H9 (cell line): Measurements from ENCODE around the gene CDK10. TPM values are rescaled to one million over a fixed set of nuclear protein-coding genes. Genes with fewer than 3 reads are reported as not detected.

ENCODE experiments used
- DNase-seq: peaks from one replicate; pipeline ENCODE4 v3.0.0-alpha.2; 2017
- H2AFZ ChIP-seq: one replicate; pipeline ENCODE4 v1.6.1; 2013; ENCODE audit warnings: mild to moderate bottlenecking, low read length, control low read depth, moderate library complexity
- H2AK5ac ChIP-seq: 2 replicates; pipeline ENCODE4 v1.6.1; 2013; ENCODE audit warnings: low read length, control low read depth, mixed read lengths; ENCODE audit not compliant: insufficient read length
- H2BK120ac ChIP-seq: one replicate; pipeline ENCODE4 v1.6.1; 2013; ENCODE audit warnings: low read depth, mild to moderate bottlenecking, low read length, control low read depth, inconsistent platforms; ENCODE audit not compliant: poor library complexity, severe bottlenecking
- H2BK12ac ChIP-seq: 2 replicates; pipeline ENCODE4 v1.6.1; 2013; ENCODE audit warnings: low read length, control low read depth, mixed read lengths, low read depth; ENCODE audit not compliant: insufficient read length
- H2BK15ac ChIP-seq: 2 replicates; pipeline ENCODE4 v1.6.1; 2013; ENCODE audit warnings: low read depth, low read length, control low read depth
- H2BK20ac ChIP-seq: one replicate; pipeline ENCODE4 v1.6.1; 2013; ENCODE audit warnings: low read depth, mild to moderate bottlenecking, low read length, control low read depth, inconsistent platforms; ENCODE audit not compliant: poor library complexity, severe bottlenecking
- H2BK5ac ChIP-seq: 2 replicates; pipeline ENCODE4 v1.6.1; 2013; ENCODE audit warnings: low read length, control low read depth, mixed read lengths; ENCODE audit not compliant: insufficient read length
- H3K14ac ChIP-seq: 2 replicates; pipeline ENCODE4 v1.6.1; 2013; ENCODE audit warnings: low read length, control low read depth; ENCODE audit not compliant: insufficient read depth
- H3K18ac ChIP-seq: 2 replicates; pipeline ENCODE4 v1.6.1; 2013; ENCODE audit warnings: low read depth, mild to moderate bottlenecking, mixed read lengths, low read length, control low read depth; ENCODE audit not compliant: insufficient read length
- H3K23ac ChIP-seq: 2 replicates; pipeline ENCODE4 v1.6.1; 2013; ENCODE audit warnings: low read length, control low read depth, mixed read lengths, low read depth; ENCODE audit not compliant: insufficient read length
- H3K23me2 ChIP-seq: 2 replicates; pipeline ENCODE4 v1.6.1; 2013; ENCODE audit warnings: low read depth, mild to moderate bottlenecking, mixed read lengths, low read length, control low read depth; ENCODE audit not compliant: insufficient read length, poor library complexity, severe bottlenecking
- H3K27ac ChIP-seq: 2 replicates; pipeline ENCODE4 v1.5.1; 2013; ENCODE audit warnings: low read length, control low read depth, mixed read lengths, low read depth; ENCODE audit not compliant: insufficient read length
- H3K27me3 ChIP-seq: 2 replicates; pipeline ENCODE4 v1.6.1; 2013; ENCODE audit warnings: low read length, control low read depth, inconsistent platforms; ENCODE audit not compliant: insufficient read depth
- H3K4ac ChIP-seq: 2 replicates; pipeline ENCODE4 v1.6.1; 2013; ENCODE audit warnings: low read depth, mild to moderate bottlenecking, control low read depth, inconsistent platforms, low read length, moderate library complexity
- H3K4me1 ChIP-seq: 2 replicates; pipeline ENCODE4 v1.6.1; 2013; ENCODE audit warnings: low read length, control low read depth, inconsistent platforms; ENCODE audit not compliant: insufficient read depth
- H3K4me2 ChIP-seq: 2 replicates; pipeline ENCODE4 v1.6.1; 2013; ENCODE audit warnings: low read length, control low read depth, mixed read lengths; ENCODE audit not compliant: insufficient read length, insufficient read depth
- H3K56ac ChIP-seq: 2 replicates; pipeline ENCODE4 v1.6.1; 2013; ENCODE audit warnings: low read depth, mild to moderate bottlenecking, mixed read lengths, low read length, control low read depth; ENCODE audit not compliant: insufficient read length
- H3K79me1 ChIP-seq: 2 replicates; pipeline ENCODE4 v1.6.1; 2013; ENCODE audit warnings: low read depth, mild to moderate bottlenecking, moderate library complexity, low read length, control low read depth, inconsistent platforms; ENCODE audit not compliant: insufficient read depth, poor library complexity, severe bottlenecking
- H3K79me2 ChIP-seq: 2 replicates; pipeline ENCODE4 v1.6.1; 2013; ENCODE audit warnings: low read length, control low read depth, inconsistent platforms; ENCODE audit not compliant: insufficient read depth
- H3K9ac ChIP-seq: 2 replicates; pipeline ENCODE4 v1.6.1; 2013; ENCODE audit warnings: low read length, control low read depth, mixed read lengths; ENCODE audit not compliant: insufficient read length; ENCODE audit errors: extremely low read depth
- H3K9me3 ChIP-seq: one replicate; pipeline ENCODE4 v1.6.1; 2013; ENCODE audit warnings: low read depth, low read length, inconsistent platforms; ENCODE audit not compliant: control insufficient read depth
- H3T11ph ChIP-seq: one replicate; pipeline ENCODE4 v1.6.1; 2013; ENCODE audit warnings: mild to moderate bottlenecking, low read length, control low read depth, inconsistent platforms
- H4K20me1 ChIP-seq: one replicate; pipeline ENCODE4 v1.6.1; 2013; ENCODE audit not compliant: control insufficient read depth, insufficient read length, insufficient read depth
- H4K5ac ChIP-seq: 2 replicates; pipeline ENCODE4 v1.6.1; 2013; ENCODE audit warnings: low read depth, mild to moderate bottlenecking, mixed read lengths, low read length, control low read depth; ENCODE audit not compliant: insufficient read length
- H4K8ac ChIP-seq: replicated peaks from 2 replicates; pipeline ENCODE4 v1.6.1; 2013; ENCODE audit warnings: low read length, control low read depth, mixed read lengths, low read depth; ENCODE audit not compliant: insufficient read length
- H4K91ac ChIP-seq: 2 replicates; pipeline ENCODE4 v1.6.1; 2013; ENCODE audit warnings: low read depth, mild to moderate bottlenecking, moderate library complexity, mixed read lengths, low read length, control low read depth; ENCODE audit not compliant: insufficient read length
- H3K27ac Mint-ChIP-seq, 3 experiments: 2 replicates in 2 of 3; 3 replicates in 1 of 3; pipeline ENCODE4 v1.8.0; 2020 to 2021; ENCODE audit warnings: mixed read lengths in 3 of 3, mild to moderate bottlenecking in 1 of 3, moderate library complexity in 1 of 3
- H3K27me3 Mint-ChIP-seq: 2 replicates; pipeline ENCODE4 v1.8.0; 2021; ENCODE audit warnings: low read depth, mild to moderate bottlenecking, moderate library complexity, mixed read lengths
- H3K36me3 Mint-ChIP-seq, 3 experiments: 2 replicates in 2 of 3; 3 replicates in 1 of 3; pipeline ENCODE4 v1.8.0; 2020 to 2021; ENCODE audit warnings: low read depth in 3 of 3, mixed read lengths in 3 of 3; ENCODE audit not compliant: insufficient read depth in 1 of 3
- H3K4me1 Mint-ChIP-seq, 2 experiments: 2 replicates each; pipeline ENCODE4 v1.8.0; 2020; ENCODE audit warnings: mixed read lengths in 2 of 2
- H3K4me3 Mint-ChIP-seq, 2 experiments: 2 replicates in 1 of 2; 3 replicates in 1 of 2; pipeline ENCODE4 v1.8.0; 2020 to 2021; ENCODE audit warnings: mild to moderate bottlenecking in 2 of 2, mixed read lengths in 2 of 2, moderate library complexity in 1 of 2
- H3K9me3 Mint-ChIP-seq, 2 experiments: 2 replicates in 1 of 2; 3 replicates in 1 of 2; pipeline ENCODE4 v1.8.0; 2020; ENCODE audit warnings: mild to moderate bottlenecking in 2 of 2, mixed read lengths in 2 of 2, moderate library complexity in 1 of 2
- WGBS: extraction: QIAGEN DNeasy Blood & Tissue Kit; methylation state at CpG from one replicate; pipeline ENCODE4 v1.1.7; 2013; ENCODE audit warnings: missing lambda C conversion rate, low lambda C conversion rate, mixed read lengths; ENCODE audit not compliant: insufficient read length; ENCODE audit errors: extremely low coverage; 5-methylcytosine and 5-hydroxymethylcytosine counted together
- total RNA-seq: library from RNA; stranded (reverse); gene quantifications from 2 replicates; pipeline ENCODE4 v1.2.1, GENCODE V29; 2021
- TF ChIP-seq, protein P1 (sequence below): fragments of 200-600 bp; sonication (generic); conservative IDR thresholded peaks from 3 replicates; pipeline ENCODE4 v1.8.0; 2021; ENCODE audit warnings: antibody characterized with exemption, mild to moderate bottlenecking

CDK10 gene
- total RNA-seq, 1 experiment from 2014 or later = 77.1 TPM

DNA sequence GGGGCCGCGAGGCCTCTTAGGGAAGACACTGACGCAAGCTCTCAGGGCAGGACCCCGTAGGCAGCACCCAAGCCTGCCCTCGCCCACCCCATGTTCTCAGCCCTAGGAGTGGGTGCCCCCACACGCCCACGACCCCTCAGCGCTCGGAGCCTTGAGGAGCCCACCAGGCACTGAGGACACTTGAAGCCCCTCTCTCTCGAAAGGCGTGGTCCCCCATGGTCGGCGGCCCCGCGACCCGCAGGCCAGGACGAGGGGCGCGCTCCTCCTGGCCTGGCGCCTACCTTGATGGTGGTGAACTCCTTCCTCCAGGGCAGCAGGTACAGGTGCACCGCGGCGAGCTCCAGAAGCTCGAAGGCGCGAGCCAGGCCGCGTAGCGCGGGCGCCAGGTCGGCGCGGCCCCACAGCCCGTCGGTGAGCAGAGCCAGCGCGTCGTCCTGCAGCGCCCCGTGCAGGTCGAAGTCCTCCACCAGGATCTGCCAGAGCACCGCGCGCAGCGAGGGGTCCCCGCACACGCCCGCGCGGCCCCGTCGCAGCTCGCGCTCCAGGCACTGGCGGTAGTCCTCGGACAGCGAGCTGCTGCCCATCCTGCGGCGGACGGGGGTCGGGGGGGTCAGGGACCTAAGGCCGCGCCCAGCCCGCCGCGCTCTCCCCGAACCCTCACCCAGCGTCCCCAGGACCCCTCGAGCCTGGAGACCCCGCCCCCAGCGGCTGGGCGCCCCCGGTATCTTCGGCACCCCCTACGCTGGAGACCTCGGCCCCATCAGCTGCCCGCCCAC, 14.3 kb downstream of the CDK10 start:
- Histone ChIP-seq H2BK20ac (no peak overlapping the region), H3K79me1 (no peaks in the 10 kb centered on the region), H2BK120ac (no peak overlapping the region), H4K5ac (no peak overlapping the region), H3K4ac (no peak overlapping the region; the same call in 1 of the 2 replicates), H3K9ac (no peak overlapping the region), H3K14ac (peak overlapping the region; percentile 72), H3K23ac (no peak overlapping the region), H3K9me3 (no peaks in the 10 kb centered on the region), H4K20me1 (no peaks in the 10 kb centered on the region), H3K79me2 (no peaks in the 10 kb centered on the region), H4K8ac (no peak overlapping the region), H3T11ph (no peak overlapping the region), H2BK12ac (no peak overlapping the region), H2BK15ac (no peak overlapping the region), H3K27ac (no peak overlapping the region), H3K4me1 (no peaks in the 10 kb centered on the region), H3K18ac (peak overlapping the region; percentile 31), H3K27me3 (no peaks in the 10 kb centered on the region), H2AFZ (no peak overlapping the region), H2AK5ac (no peak overlapping the region), H3K56ac (no peak overlapping the region), H3K23me2 (peaks cover 11% of the 10 kb centered on the region), H2BK5ac (no peak overlapping the region), H4K91ac (no peak overlapping the region), H3K4me2 (peak overlapping the region; percentile 42)
- DNase-seq = peak; percentile 73
- no CpG with 5 or more reads among the region's 78 CpGs for WGBS
- Mint-ChIP-seq H3K27ac (peak overlapping the region in 1 of 3 experiments; percentile 64; a peak in 1 of 7 replicates), H3K9me3 (no peaks in the 10 kb centered on the region; a peak in 1 of 5 replicates), H3K27me3 (peaks cover 27% of the 10 kb centered on the region), H3K4me1 (peaks cover 9 to 12% of the 10 kb centered on the region in 2 experiments), H3K4me3 (peak overlapping the region; percentile 76 to 81), H3K36me3 (peaks cover 4 to 19% (median 13%) of the 10 kb centered on the region in 3 experiments; a peak in 6 of 7 replicates)
- TF ChIP-seq, protein P1, sequence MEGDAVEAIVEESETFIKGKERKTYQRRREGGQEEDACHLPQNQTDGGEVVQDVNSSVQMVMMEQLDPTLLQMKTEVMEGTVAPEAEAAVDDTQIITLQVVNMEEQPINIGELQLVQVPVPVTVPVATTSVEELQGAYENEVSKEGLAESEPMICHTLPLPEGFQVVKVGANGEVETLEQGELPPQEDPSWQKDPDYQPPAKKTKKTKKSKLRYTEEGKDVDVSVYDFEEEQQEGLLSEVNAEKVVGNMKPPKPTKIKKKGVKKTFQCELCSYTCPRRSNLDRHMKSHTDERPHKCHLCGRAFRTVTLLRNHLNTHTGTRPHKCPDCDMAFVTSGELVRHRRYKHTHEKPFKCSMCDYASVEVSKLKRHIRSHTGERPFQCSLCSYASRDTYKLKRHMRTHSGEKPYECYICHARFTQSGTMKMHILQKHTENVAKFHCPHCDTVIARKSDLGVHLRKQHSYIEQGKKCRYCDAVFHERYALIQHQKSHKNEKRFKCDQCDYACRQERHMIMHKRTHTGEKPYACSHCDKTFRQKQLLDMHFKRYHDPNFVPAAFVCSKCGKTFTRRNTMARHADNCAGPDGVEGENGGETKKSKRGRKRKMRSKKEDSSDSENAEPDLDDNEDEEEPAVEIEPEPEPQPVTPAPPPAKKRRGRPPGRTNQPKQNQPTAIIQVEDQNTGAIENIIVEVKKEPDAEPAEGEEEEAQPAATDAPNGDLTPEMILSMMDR = peak; percentile 30; the same call in 2 of the 3 replicates
